Spleen (tissue), 11 donors: ENCODE data around the gene CBFA2T2. TPM values are rescaled to one million over a fixed set of nuclear protein-coding genes. Genes with fewer than 3 reads are reported as not detected.
"Not testable (repeated sequence)": the region's sequence is repeated elsewhere in the genome, so short reads cannot be mapped to it uniquely, and the experiment has no call there.

Experiments used
- DNase-seq: peaks from one replicate; pipeline ENCODE4 v3.0.0-alpha.2; 2020
- H3K27ac ChIP-seq, 8 donors: fragments of 200-600 bp; sonication (generic) in 7 of 8; 1 replicate in 4 of 8; 2 replicates in 4 of 8; pipeline versions ENCODE4 v1.5.0 to v1.8.0; 2016 to 2021; ENCODE audit warnings: inconsistent platforms in 4 of 8, mild to moderate bottlenecking in 4 of 8, moderate library complexity in 1 of 8
- H3K27me3 ChIP-seq, 7 donors: fragments of 200-600 bp; sonication (generic) in 6 of 7; replicated peaks in 1 of 7; 1 replicate in 4 of 7; 2 replicates in 3 of 7; pipeline versions ENCODE4 v1.5.0 to v1.8.0; 2016 to 2021; ENCODE audit warnings: inconsistent platforms in 3 of 7, mild to moderate bottlenecking in 1 of 7
- H3K36me3 ChIP-seq, 6 donors: fragments of 200-600 bp; sonication (generic) in 5 of 6; 1 replicate in 4 of 6; 2 replicates in 2 of 6; pipeline versions ENCODE4 v1.5.0 to v1.8.0; 2016 to 2021; ENCODE audit warnings: inconsistent platforms in 2 of 6
- H3K4me1 ChIP-seq, 6 donors: fragments of 200-600 bp; sonication (generic) in 5 of 6; 1 replicate in 3 of 6; 2 replicates in 3 of 6; pipeline versions ENCODE4 v1.5.0 to v1.8.0; 2016 to 2021; ENCODE audit warnings: inconsistent platforms in 3 of 6
- H3K4me3 ChIP-seq, 8 donors: fragments of 200-600 bp; sonication (generic) in 7 of 8; 1 replicate in 4 of 8; 2 replicates in 4 of 8; pipeline versions ENCODE4 v1.5.0 to v1.8.0; 2016 to 2021; ENCODE audit warnings: inconsistent platforms in 4 of 8, mild to moderate bottlenecking in 4 of 8, moderate library complexity in 2 of 8
- H3K9me3 ChIP-seq, 8 donors: fragments of 200-600 bp; sonication (generic) in 7 of 8; 1 replicate in 4 of 8; 2 replicates in 4 of 8; pipeline versions ENCODE4 v1.5.0 to v1.8.0; 2016 to 2021; ENCODE audit warnings: inconsistent platforms in 4 of 8
- CTCF ChIP-seq, 11 experiments: fragments of 200-600 bp in 7 of 11; fragments of 450-650 bp in 4 of 11; sonication (generic) in 4 of 11; IDR thresholded peaks in 8 of 11; conservative IDR thresholded peaks in 3 of 11; 1 replicate in 7 of 11; 2 replicates in 4 of 11; pipeline versions ENCODE4 v1.4.0 to v1.8.0; 2016 to 2021; ENCODE audit warnings: antibody characterized with exemption in 11 of 11, inconsistent platforms in 4 of 11, mild to moderate bottlenecking in 1 of 11
- POLR2A ChIP-seq, 3 donors: fragments of 450-650 bp; IDR thresholded peaks; one replicate each; pipeline ENCODE4 v1.5.1; 2017; ENCODE audit warnings: antibody characterized with exemption in 3 of 3, mild to moderate bottlenecking in 1 of 3
- POLR2AphosphoS5 ChIP-seq, 3 donors: sonication (generic); formaldehyde crosslinking; IDR thresholded peaks; one replicate each; pipeline ENCODE4 v1.5.1; 2017; ENCODE audit warnings: antibody characterized with exemption in 3 of 3
- WGBS, 5 donors: extraction: QIAGEN DNeasy Blood & Tissue Kit in 3 of 5; methylation state at CpG; one replicate each; pipeline versions ENCODE4 v1.1.5 to v1.1.7; 2013 to 2018; 5-methylcytosine and 5-hydroxymethylcytosine counted together
- intact Hi-C: fragments of 100-400 bp; cut with DNase I; formaldehyde crosslinking; loops from one replicate; pipeline ENCODE4 v1.15.0; 2023; ENCODE audit warnings: low total_unique reads
- polyA plus RNA-seq, 3 donors: library from polyadenylated mRNA; stranded (reverse); fragments of 200-250 nt; gene quantifications; one replicate each; pipeline ENCODE4 v1.2.1, GENCODE V29; 2013
- total RNA-seq, 7 donors: library from RNA; depleted of rRNA in 3 of 7; stranded (reverse); fragments of >200 nt in 3 of 7; fragmentation: NEBNext Ultra II Directional in 4 of 7; extraction: Animal tissue kit (Norgen Biotek cat#: 25700) in 4 of 7; gene quantifications; one replicate each; pipeline versions ENCODE4 v1.1.0 to v1.2.1, GENCODE V29; 2016 to 2021
- donor health status: healthy with polysubstance abuse.
- donor health status: DM: no; HTN: no; CAD: no; lungs with moderate emphysema.
- donor health status: DM: no; HTN: no; CAD: no.
- donor health status: Bipolar disorder and iron deficiency.
- donor health status: healthy.
- donor health status: DM: no; HTN: no; CAD: no.
- donor health status: DM: yes; HTN: yes; CAD: no.

CBFA2T2 gene
- total and polyA plus RNA-seq, 10 donors: 3.3 to 25.4 (median 17.8) TPM

- DNase-seq: no peak
- intact Hi-C loops: no loop called here
- no peak overlapping the region for H3K4me3 ChIP-seq
These were observed 42.0 kb downstream of the CBFA2T2 start for GRCh38 chr20:33531885-33532284.

GRCh38 chr20:33532753-33533459, 43.0 kb downstream of the CBFA2T2 start:
- Histone ChIP-seq H3K9me3 (no peaks in the 10 kb centered on the region), H3K27ac (no peak overlapping the region), H3K36me3 (peaks cover 0 to 15% (median 0%) of the 10 kb centered on the region in 6 donors), H3K4me1 (peaks cover 8 to 31% (median 18%) of the 10 kb centered on the region in 6 donors), H3K4me3 (no peak overlapping the region), H3K27me3 (no peaks in the 10 kb centered on the region)
- DNase-seq: no peak
- intact Hi-C loops: no loop called here
- 42 to 55% (median 46%) methylated on average over 2 of the region's 2 CpGs for WGBS, 5 donors
- TF ChIP-seq POLR2A (IDR thresholded peaks at IDR 0.05) (no peak), CTCF (IDR thresholded peaks at IDR 0.05 in 8 of 11, conservative IDR thresholded peaks at IDR 0.05 in 3 of 11) (no peak), POLR2AphosphoS5 (IDR thresholded peaks at IDR 0.05) (no peak)

More at GRCh38 chr20:33531885-33532284, 42.0 kb downstream of the CBFA2T2 start:
- Histone ChIP-seq H3K36me3 (peaks cover 0 to 12% (median 0%) of the 10 kb centered on the region in 6 donors), H3K27me3 (no peaks in the 10 kb centered on the region), H3K4me1 (peaks cover 8 to 31% (median 18%) of the 10 kb centered on the region in 6 donors), H3K9me3 (no peaks in the 10 kb centered on the region), H3K27ac (peak overlapping the region in 3 of 8 donors; percentile 15 to 37 (median 19))
- TF ChIP-seq CTCF (IDR thresholded peaks at IDR 0.05 in 8 of 11, conservative IDR thresholded peaks at IDR 0.05 in 3 of 11) (no peak), POLR2AphosphoS5 (IDR thresholded peaks at IDR 0.05) (no peak), POLR2A (IDR thresholded peaks at IDR 0.05) (no peak)
- WGBS, 5 donors: 43 to 62% (median 53%) methylated on average over 1 of the region's 1 CpG

GRCh38 chr20:33535717-33536116, 45.8 kb downstream of the CBFA2T2 start:
- whole genome bisulfite sequencing, 5 donors: 72 to 86% (median 80%) methylated on average over 5 to 8 of the region's 8 CpGs
- H3K27me3 ChIP-seq, intact Hi-C loops, H3K4me3 ChIP-seq, H3K27ac ChIP-seq, H3K9me3 ChIP-seq, DNase-seq: not testable (repeated sequence)
- peaks cover 0 to 15% (median 0%) of the 10 kb centered on the region in 6 donors for H3K36me3 ChIP-seq
- H3K4me1 ChIP-seq: peaks cover 10 to 51% (median 28%) of the 10 kb centered on the region in 6 donors

- no peak overlapping the region for H3K27ac ChIP-seq
These were observed 47.7 kb downstream of the CBFA2T2 start for GRCh38 chr20:33537608-33538007.

More at GRCh38 chr20:33537608-33538007, 47.7 kb downstream of the CBFA2T2 start:
- peaks cover 0 to 15% (median 0%) of the 10 kb centered on the region in 6 donors for H3K36me3 ChIP-seq
- H3K27me3 ChIP-seq: no peaks in the 10 kb centered on the region
- no peaks in the 10 kb centered on the region for H3K9me3 ChIP-seq
- no peak for DNase-seq
- WGBS, 5 donors: 87 to 98% (median 95%) methylated on average over 2 of the region's 2 CpGs
- no peak overlapping the region for H3K4me3 ChIP-seq
- intact Hi-C loops: no loop called here
- TF ChIP-seq POLR2AphosphoS5 (IDR thresholded peaks at IDR 0.05) (no peak), POLR2A (IDR thresholded peaks at IDR 0.05) (no peak), CTCF (IDR thresholded peaks at IDR 0.05 in 8 of 11, conservative IDR thresholded peaks at IDR 0.05 in 3 of 11) (no peak)
- H3K4me1 ChIP-seq: peaks cover 3 to 32% (median 15%) of the 10 kb centered on the region in 6 donors
